Colonic mucosa (tissue), 4 donors: ENCODE results near the gene EDEM1. TPM values are rescaled to one million over a fixed set of nuclear protein-coding genes. Genes with fewer than 3 reads are reported as not detected.
"Not testable (repeated sequence)": the region's sequence is repeated elsewhere in the genome, so short reads cannot be mapped to it uniquely, and the experiment has no call there.

Experiments
- DNase-seq: peaks from one replicate; pipeline ENCODE4 v3.0.0-alpha.2; 2020
- H3K27ac ChIP-seq: fragments of 200-600 bp; one replicate; pipeline ENCODE4 v1.8.0; 2021
- H3K27me3 ChIP-seq: fragments of 200-600 bp; one replicate; pipeline ENCODE4 v1.8.0; 2021
- H3K36me3 ChIP-seq: fragments of 200-600 bp; one replicate; pipeline ENCODE4 v1.8.0; 2021
- H3K4me1 ChIP-seq: fragments of 200-600 bp; one replicate; pipeline ENCODE4 v1.8.0; 2021; ENCODE audit warnings: mild to moderate bottlenecking
- H3K4me3 ChIP-seq: fragments of 200-600 bp; one replicate; pipeline ENCODE4 v1.8.0; 2021
- H3K9ac ChIP-seq, 2 donors: one replicate each; pipeline ENCODE4 v1.7.0; 2013; ENCODE audit warnings: control low read depth in 2 of 2, low read depth in 2 of 2, low read length in 2 of 2
- H3K9me3 ChIP-seq: fragments of 200-600 bp; one replicate; pipeline ENCODE4 v1.8.0; 2021
- CTCF ChIP-seq: fragments of 200-600 bp; IDR thresholded peaks from one replicate; pipeline ENCODE4 v1.8.0; 2022; ENCODE audit warnings: antibody characterized with exemption, mild to moderate bottlenecking
- intact Hi-C: fragments of 100-400 bp; cut with DNase I; formaldehyde crosslinking; loops from one replicate; pipeline ENCODE4 v1.14.1; 2022
- total RNA-seq, 2 donors: library from RNA; stranded (reverse); fragmentation: NEBNext Ultra II Directional in 1 of 2; extraction: Animal tissue kit (Norgen Biotek cat#: 25700) in 1 of 2; gene quantifications; one replicate each; pipeline ENCODE4 v1.2.1, GENCODE V29; 2021
- donor health status: healthy.
- donor health status: DM: no; HTN: no; CAD: no.
- donor health status: DM: no; HTN: no; CAD: no.

Gene EDEM1
- total RNA-seq, 2 donors from 2014 or later: 38.9 to 49.7 TPM

DNA sequence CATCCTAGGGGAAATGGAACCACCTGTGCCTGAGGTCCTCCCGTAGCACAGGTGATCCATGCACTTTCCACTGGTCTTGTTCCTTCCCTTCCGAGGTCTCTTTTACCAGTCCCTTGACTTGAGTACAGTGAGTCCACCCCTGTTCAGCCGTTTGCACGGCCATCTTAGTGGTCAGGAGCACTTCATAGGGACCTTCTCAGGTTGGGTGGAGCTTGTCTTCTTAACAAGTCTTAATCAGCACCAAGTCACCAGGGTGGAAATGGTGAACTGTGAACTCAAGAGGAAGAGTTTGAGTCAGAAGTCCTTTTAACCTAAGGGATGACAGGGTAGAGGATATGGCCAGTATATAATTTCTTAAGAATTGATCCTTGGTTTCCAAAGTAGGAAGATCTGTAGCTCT, 44.0 kb upstream of the EDEM1 start:
- H3K4me1 ChIP-seq: no peaks in the 10 kb centered on the region
- no peak for TF ChIP-seq CTCF

DNA sequence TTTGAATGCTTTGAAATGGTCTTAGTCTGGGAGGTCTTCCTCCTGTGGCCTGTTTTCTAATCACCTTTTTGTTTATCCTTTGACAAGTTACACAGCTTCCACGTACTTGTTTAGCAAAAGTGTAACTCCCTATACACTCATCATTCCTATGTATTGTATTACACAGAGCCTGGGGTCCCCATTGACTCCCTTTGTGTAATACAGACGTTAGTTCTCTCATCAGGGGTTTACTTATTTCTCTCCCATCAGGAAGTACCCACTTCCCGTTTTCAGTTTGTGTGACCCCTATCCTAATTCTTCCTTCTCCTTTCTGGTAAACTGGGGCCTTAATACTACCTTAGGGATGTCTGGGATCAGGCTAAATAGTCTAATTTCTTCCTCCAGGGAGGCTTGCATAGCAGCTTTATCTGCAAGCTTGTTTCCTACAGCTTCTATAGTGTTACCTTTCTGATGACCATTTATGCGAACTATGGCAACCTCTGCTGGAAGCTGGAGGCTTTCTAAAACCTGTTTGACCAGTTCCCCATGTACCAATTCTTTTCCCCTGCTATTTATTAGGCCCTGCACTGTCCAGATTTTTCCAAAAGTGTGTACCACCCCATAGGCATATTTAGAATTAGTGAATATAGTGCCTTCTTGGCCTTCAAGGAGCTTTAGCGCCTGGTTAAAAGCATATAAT, 43.1 kb upstream of the EDEM1 start:
- Histone ChIP-seq H3K9me3 (no peaks in the 10 kb centered on the region), H3K36me3 (no peaks in the 10 kb centered on the region), H3K9ac (no peak overlapping the region), H3K27me3 (no peaks in the 10 kb centered on the region), H3K4me1 (no peaks in the 10 kb centered on the region), H3K27ac (no peak overlapping the region), H3K4me3 (no peak overlapping the region)
- intact Hi-C loops: no loop called here
- no peak for DNase-seq
- no peak for TF ChIP-seq CTCF

More for the DNA sequence above, 44.0 kb upstream of the EDEM1 start:
- Histone ChIP-seq H3K27me3 (no peaks in the 10 kb centered on the region), H3K9me3 (no peaks in the 10 kb centered on the region), H3K4me3 (no peak overlapping the region), H3K36me3 (no peaks in the 10 kb centered on the region), H3K9ac (no peak overlapping the region), H3K27ac (no peak overlapping the region)
- no peak for DNase-seq
- intact Hi-C loops: no loop called here

DNA sequence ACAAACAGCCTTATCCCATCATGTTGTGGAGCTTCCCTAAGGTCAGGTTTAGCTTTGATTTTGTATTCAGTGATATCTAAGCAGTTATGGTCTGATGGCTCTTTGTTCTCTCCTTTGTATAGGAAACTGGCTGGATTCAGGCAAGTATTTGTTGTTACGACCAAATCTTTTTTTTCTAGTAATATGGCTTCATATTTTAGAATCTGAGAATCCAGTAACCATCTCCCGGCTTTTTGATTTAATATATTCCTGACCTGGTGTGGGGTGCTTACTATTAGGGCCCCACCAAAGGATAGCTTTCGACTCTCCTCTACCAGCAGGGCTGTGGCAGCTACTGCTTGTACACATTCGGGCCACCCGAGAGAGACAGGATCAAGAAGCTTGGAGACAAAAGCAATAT, 42.4 kb upstream of the EDEM1 start:
- no peak overlapping the region for H3K9ac ChIP-seq
- no peaks in the 10 kb centered on the region for H3K27me3 ChIP-seq
- no peaks in the 10 kb centered on the region for H3K4me1 ChIP-seq
- TF ChIP-seq CTCF: no peak
- no peak overlapping the region for H3K27ac ChIP-seq
- no peaks in the 10 kb centered on the region for H3K9me3 ChIP-seq
- H3K36me3 ChIP-seq: no peaks in the 10 kb centered on the region
- no peak for DNase-seq
- intact Hi-C loops: loop anchor here (5.0 kb wide), 1 partner anchor 37 kb away; no protein-coding TSS in a partner anchor
- H3K4me3 ChIP-seq: no peak overlapping the region

DNA sequence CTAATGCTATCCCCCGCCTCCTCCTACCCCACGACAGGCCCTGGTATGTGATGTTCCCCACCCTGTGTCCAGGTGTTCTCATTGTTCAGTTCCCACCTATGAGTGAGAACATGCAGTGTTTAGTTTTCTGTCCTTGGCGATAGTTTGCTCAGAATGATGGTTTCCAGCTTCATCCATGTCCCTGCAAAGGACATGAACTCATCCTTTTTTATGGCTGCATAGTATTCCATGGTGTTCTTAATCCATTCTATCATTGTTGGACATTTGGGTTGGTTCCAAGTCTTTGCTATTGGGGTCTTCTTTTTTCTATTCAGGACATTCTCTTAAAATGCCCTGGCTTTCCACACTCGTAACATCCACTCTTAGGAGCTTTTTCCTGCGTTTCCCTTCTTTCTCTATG, 40.4 kb upstream of the EDEM1 start:
- not testable (repeated sequence) for H3K27ac ChIP-seq, H3K9me3 ChIP-seq, H3K36me3 ChIP-seq, H3K27me3 ChIP-seq, DNase-seq, H3K4me3 ChIP-seq, H3K9ac ChIP-seq, H3K4me1 ChIP-seq
- intact Hi-C loops: loop anchor here (5.0 kb wide), 1 partner anchor 35 kb away; no protein-coding TSS in a partner anchor

DNA sequence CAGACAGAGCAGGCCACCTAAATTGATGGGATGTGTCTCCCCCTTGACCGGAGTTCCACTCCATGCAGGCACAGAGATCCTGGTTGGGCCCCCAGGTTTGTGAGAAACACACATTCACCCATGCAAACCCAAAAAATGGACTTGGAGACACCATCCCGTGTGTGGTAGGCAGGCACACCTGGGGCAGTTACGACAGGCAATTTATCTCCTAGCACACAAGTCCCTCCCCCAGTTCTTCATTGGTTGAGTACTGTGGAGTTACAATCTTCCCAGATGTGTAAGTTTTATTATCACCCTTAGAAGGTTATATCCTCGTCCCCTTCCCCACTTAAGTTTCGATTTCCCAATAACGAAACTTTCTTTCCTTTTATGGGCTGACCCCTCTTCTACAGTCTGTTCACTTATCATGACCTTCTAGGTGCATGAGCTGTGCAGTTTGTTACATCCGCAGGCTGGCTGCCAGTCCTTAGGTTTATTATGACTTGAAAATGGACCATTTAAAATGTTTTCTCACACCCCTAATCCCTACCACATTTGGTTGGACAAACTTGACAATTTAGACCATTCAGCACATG, 38.1 kb upstream of the EDEM1 start:
- H3K36me3 ChIP-seq: no peaks in the 10 kb centered on the region
- intact Hi-C loops: loop anchor here (5.0 kb wide), 1 partner anchor 33 kb away; no protein-coding TSS in a partner anchor
- no peak overlapping the region for H3K9ac ChIP-seq
- no peaks in the 10 kb centered on the region for H3K9me3 ChIP-seq
- no peak for DNase-seq
- H3K27me3 ChIP-seq: no peaks in the 10 kb centered on the region
- TF ChIP-seq CTCF: no peak
- H3K4me3 ChIP-seq: no peak overlapping the region
- H3K4me1 ChIP-seq: no peaks in the 10 kb centered on the region
- H3K27ac ChIP-seq: no peak overlapping the region

GRCh38 chr3:5151586-5151985, 35.9 kb upstream of the EDEM1 start:
- H3K9me3 ChIP-seq: no peaks in the 10 kb centered on the region
- H3K9ac ChIP-seq: no peak overlapping the region
- intact Hi-C loops: no loop called here

More at GRCh38 chr3:5151586-5151985, 35.9 kb upstream of the EDEM1 start:
- TF ChIP-seq CTCF: no peak
- Histone ChIP-seq H3K27me3 (no peaks in the 10 kb centered on the region), H3K4me3 (no peak overlapping the region), H3K36me3 (no peaks in the 10 kb centered on the region), H3K4me1 (no peaks in the 10 kb centered on the region), H3K27ac (no peak overlapping the region)
- DNase-seq: no peak
